ENCODE measurements around the gene IFI44.

The IFI44 gene

DNA sequence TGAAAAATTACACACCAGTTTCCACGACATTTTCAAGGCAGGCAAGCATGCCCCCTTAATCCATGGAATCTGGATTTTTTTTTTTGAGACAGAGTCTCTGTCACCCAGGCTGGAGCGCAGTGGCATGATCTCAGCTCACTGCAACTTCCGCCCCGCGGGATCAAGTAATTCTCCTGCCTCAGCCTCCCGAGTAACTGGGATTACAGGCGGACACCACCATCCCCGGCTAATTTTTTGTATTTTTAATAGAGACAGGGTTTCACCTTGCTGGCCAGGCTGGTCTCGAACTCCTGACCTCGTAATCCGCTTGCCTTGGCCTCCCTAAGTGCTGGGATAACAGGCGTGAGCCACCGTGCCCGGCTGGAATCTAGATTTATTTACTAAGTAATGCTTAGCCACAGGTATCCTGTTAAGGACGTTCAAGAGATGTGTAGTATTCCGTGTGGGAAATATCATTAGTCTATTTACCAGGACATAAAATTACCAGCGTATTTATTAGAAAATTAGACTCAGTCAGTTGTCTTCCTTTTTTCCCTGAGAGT is 2.5 kb downstream of the IFI44 start:
- no peak for DNase-seq

GRCh38 chr1:78658901-78659300 is 9.3 kb downstream of the IFI44 start:
- no peak for DNase-seq

DNA sequence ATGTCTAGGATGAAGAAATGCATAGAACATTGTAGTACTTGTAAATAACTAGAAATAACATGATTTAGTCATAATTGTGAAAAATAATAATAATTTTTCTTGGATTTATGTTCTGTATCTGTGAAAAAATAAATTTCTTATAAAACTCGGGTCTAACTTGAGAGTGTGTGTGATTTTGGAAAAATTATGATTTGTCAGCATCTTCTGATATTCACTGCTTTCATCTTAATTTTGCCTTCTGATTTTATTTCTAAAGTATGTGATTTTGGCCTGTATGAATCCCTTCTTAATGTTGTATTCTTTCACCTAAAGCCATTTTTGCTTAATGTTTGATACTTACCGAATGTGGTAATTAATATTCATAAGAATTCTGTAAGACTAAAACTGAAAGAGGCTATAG is 14.3 kb downstream of the IFI44 start:
- no peak for DNase-seq

DNA sequence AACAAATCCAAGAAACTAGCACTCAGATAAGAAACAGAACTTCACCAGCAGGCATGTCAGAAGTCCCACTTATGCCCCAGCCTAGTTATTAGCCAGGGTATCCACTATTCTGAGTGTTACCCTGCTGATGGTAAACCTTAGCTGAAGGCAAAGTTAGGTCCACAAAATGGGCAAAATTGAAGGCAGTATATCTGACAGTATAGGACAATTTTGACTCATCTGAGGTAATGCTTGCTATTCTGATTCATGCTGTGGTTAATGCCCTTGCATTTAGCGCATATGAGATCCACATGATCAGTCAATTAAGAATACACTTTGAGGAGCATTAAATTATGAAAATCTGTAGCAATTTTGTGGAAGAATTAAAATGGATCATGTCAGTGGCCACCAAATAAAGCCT is 15.1 kb downstream of the IFI44 start:
- DNase-seq = no peak

DNA sequence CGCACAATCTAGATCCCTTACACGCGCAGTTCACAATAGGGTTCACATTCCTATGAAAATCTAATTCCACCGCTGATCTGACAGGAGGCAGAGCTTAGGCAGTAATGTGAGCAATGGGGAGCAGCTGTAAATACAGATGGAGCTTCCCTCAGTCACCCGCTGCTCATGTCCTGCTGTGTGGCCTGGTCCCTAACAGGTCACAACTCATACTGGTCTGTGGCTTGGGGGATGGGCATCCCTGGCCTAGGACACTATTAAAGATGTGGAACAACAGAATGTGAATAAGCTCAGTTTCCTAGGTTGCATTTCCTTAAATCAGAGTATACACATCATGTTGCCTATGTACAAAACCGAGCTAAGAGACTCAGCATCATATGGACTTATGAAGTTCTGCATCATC is 16.2 kb downstream of the IFI44 start:
- no peak for DNase-seq

DNA sequence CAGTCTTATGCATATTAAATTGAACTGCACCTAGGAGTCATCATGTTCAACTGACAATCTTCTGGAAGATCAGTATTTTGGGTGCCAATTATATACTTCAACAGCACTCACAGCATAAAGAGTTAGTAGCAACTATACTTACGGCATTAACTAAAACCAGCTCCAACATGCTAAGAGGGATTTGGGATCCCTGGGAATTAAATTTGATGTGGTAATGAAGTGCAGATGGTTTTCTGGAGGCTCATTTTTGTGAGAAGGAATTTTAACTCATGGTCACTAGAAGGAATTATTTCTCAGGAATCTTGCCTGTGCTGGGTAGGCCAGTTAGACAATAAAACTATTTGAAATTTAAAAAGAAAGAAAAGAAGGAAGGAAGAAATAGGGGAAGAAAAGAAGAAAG is 18.3 kb downstream of the IFI44 start:
- no peak for DNase-seq

DNA sequence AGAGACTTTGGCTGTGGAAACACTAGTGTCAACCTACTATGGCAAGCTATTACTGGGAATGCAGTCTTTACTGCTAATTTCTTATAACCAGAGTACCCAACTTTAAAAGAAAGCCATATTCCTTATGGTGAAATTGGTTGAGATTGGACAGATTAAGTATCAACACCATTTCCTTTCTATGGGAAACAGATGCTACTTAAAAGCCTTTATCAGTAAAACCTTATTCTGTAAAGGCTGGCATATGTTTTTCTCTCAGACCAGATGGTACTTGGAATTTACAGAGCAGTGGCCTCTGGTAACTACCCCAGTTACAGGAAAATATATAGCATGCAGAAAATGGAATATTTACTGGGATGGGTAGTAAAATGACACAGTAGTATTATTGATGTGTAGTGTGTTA is 18.8 kb downstream of the IFI44 start:
- no peak for DNase-seq

DNA sequence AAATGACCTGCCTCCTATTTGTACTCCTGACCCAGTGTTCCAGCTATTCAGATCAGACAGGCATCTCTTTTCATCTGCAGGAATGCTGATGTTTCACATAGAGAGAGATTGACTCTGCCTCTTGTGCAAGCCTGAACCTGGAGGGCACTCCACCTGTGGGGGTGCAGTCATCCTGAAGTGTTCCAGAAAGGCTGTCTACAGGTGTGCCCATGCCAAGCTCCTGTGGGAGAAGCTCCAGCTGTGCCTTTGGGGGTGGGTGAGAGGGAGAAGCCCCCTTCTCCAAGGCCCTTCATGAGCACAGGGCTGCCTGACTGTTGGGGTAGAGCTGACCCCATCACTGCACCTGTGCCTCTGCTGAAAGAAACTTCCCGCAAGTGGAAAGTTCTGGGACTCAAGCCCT is 22.8 kb downstream of the IFI44 start:
- DNase-seq = no peak

DNA sequence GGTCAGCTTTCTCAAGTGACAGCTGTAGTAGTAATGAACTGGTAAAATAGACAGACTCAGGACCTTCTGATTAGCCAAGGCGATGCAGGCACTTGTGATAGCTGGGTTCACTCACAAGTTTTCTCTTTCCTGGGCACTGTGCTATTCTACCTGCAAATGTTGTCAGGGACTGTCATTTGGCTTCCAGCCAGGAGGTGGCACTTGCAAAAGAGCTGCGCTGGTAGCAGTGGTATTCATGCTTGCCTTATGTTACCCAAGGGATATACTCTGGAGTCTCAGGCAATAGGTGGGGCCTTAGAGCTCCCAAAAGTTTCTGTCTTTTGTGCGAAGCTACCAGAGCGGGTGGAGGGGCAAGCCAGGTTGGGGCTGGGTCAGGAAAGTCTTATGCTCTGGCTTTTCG is 23.5 kb downstream of the IFI44 start:
- no peak for DNase-seq

DNA sequence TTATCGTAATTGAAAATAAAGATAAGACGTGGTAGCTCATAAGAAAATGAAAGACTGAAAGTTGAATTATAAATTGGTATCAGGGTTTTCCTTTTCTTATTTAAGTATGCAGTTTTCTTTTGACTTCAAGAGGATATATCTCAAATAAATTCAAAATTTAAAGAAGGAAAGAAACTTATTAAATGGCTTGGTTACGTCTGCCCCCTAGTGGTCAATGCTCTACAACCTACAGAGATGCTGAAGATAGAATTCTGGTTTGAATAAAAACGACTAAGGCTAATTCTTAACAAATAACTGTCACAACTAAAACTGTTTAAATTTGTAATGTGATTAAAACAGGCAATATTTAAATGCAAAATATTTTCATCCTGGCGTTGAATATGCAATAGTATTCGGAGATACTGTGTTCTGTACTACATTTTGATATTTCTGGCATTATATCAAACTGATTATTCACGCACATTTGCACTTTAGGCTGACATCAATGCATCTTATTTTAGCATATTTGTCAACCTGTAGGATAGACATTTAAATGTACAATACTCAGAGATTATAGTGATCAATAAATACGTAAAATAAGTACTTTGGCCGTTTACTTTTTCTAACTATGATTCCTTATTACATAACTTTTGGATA is 26.8 kb downstream of the IFI44 start:
- DNase-seq = peak; percentile 37

DNA sequence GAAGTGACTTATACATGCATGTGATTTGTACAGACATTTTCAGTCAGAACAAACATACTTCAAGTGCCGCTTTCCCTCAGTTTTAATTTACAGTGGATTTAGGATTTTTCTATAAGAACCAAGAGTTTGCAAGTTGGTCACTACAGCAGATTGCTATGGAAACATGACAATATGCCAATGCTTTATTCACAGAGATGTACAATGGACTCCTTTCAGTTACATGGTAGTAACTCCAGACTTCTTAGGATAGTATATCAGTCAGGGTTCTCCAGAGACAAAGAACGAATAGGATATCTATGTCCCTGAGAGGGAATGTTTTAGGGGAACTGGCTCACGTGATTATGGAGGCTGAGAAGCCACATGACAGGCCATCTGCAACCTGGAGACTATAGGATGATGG is 27.4 kb downstream of the IFI44 start:
- DNase-seq = no peak

- no peak for DNase-seq
Observed at GRCh38 chr1:78677788-78678187, 28.2 kb downstream of the IFI44 start.

GRCh38 chr1:78678324-78678723 is 28.7 kb downstream of the IFI44 start:
- DNase-seq = no peak

- no peak for DNase-seq
Observed at GRCh38 chr1:78681265-78681664, 31.6 kb downstream of the IFI44 start.

DNA sequence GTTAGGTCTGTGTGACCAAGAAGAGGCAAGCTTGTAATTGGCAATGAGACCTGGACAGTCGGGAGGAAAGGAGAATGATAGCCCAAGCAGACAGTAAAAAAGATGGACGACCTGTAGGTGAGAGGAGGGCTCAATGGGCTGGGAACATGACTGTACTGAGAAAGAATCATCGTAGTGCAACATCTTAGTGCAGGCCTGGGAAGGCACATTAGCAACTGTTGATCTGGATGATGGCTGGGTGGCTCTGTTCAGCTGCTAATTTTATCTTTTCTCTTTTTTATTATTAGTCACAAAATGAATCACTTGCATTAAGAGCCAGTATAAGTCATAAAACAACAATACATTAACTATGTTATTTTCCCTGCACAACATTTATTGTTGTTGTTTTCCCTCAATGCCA is 32.9 kb downstream of the IFI44 start:
- DNase-seq = no peak

- no peak for DNase-seq
Observed at GRCh38 chr1:78683079-78683478, 33.4 kb downstream of the IFI44 start.

DNA sequence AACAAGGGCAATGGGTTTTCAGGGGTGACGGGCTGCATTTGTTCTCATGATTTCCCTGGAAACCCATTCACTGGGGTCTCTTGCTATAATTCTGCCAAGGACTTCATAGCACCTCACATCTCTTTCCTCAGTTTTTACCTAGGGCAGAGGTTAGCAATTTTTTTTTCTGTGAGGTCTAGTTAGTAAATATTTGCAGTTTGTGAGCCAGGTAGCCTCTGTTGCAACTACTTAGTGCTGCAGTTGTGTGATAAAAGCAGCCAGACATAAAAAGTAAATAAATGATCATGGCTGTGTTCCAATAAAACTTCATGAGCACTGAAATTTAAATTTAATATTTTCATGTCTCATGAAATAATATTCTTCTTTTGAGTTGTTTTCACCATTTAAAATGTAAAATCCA is 37.7 kb downstream of the IFI44 start:
- no peak for DNase-seq

DNA sequence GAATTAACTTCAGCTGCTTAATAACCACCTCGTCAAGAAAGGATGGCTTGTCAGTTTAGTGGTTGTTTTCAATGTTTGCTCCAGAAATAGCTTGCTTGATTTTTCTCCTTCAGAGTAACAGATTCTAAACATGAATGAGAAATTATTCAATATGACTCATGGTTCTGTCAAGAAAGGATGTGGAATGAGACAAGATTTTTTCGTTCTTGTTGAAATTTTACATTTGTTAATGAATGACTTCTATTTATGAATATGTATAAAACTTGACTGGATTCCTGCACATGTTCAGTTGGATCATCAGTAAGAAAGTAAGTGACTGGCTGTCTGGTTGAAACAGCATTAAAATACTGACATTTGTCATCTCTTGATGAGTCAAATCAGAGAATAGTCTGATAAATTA is 38.3 kb downstream of the IFI44 start:
- DNase-seq = no peak

- no peak for DNase-seq
Observed at GRCh38 chr1:78688697-78689096, 39.1 kb downstream of the IFI44 start.

DNA sequence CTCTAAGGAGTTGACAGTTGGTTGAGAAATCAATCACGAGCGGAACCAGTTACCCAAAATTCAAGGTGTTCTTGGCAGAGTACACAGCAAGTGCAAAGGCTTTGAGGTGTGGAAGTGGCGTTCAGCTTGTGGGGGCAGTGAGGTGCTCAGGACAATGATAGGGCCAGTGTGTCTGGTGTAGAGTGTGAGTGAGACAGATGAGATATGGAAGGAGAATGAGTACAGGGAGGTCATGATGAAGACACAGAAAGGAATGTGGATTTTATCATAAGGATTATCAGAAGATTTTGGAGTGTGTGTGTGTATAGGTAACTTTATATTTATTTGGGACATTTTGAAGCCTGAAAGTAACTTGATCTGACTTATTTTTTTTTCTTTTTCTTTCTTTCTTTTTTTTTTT is 40.9 kb downstream of the IFI44 start:
- no peak for DNase-seq

DNA sequence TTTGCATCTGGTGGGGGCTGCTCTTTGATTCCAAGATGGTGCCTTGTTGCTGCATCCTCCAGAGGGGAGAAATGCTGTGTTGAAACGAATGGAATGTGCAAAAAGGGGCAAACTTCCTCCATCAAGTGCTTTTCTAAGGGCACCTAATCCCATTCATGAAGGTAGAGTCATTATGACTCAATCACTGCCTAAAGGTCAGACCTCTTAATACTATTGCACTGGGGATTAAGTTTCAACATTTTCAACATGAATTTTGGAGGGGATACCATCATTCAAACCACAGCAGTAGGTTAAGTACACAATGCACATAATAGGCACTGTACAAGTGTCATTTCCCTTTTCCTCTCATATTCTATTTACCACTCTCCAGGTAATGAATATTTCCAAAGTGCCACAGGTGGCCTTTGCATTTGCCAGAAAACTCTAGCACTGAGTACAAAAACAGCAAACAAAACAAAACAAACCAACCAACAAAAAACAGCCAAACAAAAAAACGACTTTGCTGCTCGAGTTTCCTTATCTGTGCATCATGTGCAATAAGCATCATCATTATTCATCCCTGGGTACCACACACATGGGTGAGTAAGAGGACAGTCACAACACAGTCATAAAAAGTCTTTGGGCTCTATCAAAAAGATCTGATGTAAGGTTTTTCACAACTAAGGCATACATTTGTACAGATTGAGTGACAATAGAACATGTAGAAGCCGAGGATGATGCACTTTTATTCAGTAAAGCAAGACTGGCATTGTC is 42.5 kb downstream of the IFI44 start:
- DNase-seq = no peak

- no peak for DNase-seq
Observed at GRCh38 chr1:78699813-78700212, 50.2 kb downstream of the IFI44 start.

GRCh38 chr1:78702426-78702825 is 52.8 kb downstream of the IFI44 start:
- DNase-seq = no peak

DNA sequence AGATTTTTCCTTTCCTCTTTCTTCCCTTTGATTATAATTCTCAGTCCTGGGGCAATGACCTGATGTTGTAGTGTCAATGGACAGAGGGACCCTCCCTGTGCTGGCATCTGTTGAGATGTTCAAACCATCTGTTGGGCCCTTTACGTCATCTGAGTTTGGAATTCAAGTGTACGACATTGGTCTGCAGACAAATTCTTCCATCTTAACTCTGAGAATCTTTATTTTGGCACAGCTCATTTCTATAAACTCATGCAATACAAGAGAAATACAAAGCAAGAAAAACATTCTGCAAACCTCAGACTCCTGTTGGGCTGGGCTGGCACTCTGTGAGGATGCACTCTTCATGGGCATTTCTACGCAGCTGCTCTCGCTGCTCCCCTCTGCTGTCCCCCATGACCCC is 54.2 kb downstream of the IFI44 start:
- no peak for DNase-seq
